Right lobe of liver (tissue), 4 donors: Measurements from ENCODE around the gene ALPK1.

Source experiments
- POLR2A ChIP-seq: fragments of 450-650 bp; IDR thresholded peaks from one replicate; pipeline ENCODE4 v1.6.1; 2017; ENCODE audit warnings: antibody characterized with exemption, mild to moderate bottlenecking
- TF ChIP-seq, protein P1 (sequence below), 4 donors: fragments of 200-600 bp in 3 of 4; fragments of 450-650 bp in 1 of 4; IDR thresholded peaks; one replicate each; pipeline versions ENCODE4 v1.5.1 to v1.8.0; 2016 to 2022; ENCODE audit warnings: antibody characterized with exemption in 4 of 4, mild to moderate bottlenecking in 2 of 4
- donor health status: DM: no; HTN: no; CAD: no.
- donor health status: DM: no; HTN: no; CAD: no.
- donor health status: DM: no; HTN: yes; CAD: no.

DNA sequence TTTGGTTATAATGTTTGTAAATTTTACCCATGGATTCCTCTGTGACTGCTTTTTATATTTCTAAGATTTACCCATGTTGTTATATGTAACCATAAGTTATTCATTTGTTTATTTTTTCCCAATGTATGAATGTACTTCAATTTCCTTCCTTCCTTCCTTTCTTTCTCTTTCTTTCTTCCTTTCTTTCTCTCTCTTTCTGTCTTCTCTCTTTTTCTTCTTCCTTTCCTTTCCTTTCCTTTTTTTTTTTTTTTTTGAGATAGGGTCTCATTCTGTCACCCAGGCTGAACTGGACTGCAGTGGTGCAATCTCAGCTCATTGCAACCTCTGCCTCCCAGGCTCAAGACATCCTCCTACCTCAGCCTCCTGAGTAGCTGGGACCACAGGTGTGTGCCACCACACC is 55.6 kb downstream of the ALPK1 start:
- TF ChIP-seq, protein P1, sequence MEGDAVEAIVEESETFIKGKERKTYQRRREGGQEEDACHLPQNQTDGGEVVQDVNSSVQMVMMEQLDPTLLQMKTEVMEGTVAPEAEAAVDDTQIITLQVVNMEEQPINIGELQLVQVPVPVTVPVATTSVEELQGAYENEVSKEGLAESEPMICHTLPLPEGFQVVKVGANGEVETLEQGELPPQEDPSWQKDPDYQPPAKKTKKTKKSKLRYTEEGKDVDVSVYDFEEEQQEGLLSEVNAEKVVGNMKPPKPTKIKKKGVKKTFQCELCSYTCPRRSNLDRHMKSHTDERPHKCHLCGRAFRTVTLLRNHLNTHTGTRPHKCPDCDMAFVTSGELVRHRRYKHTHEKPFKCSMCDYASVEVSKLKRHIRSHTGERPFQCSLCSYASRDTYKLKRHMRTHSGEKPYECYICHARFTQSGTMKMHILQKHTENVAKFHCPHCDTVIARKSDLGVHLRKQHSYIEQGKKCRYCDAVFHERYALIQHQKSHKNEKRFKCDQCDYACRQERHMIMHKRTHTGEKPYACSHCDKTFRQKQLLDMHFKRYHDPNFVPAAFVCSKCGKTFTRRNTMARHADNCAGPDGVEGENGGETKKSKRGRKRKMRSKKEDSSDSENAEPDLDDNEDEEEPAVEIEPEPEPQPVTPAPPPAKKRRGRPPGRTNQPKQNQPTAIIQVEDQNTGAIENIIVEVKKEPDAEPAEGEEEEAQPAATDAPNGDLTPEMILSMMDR (IDR thresholded peaks at IDR 0.05): no peak
- no peak for TF ChIP-seq POLR2A
